Measurements from ENCODE around the gene WDR18.

Gene WDR18

GRCh38 chr19:1009041-1009980 lies 25.2 kb downstream of the WDR18 start:
- no peak for DNase-seq

DNA sequence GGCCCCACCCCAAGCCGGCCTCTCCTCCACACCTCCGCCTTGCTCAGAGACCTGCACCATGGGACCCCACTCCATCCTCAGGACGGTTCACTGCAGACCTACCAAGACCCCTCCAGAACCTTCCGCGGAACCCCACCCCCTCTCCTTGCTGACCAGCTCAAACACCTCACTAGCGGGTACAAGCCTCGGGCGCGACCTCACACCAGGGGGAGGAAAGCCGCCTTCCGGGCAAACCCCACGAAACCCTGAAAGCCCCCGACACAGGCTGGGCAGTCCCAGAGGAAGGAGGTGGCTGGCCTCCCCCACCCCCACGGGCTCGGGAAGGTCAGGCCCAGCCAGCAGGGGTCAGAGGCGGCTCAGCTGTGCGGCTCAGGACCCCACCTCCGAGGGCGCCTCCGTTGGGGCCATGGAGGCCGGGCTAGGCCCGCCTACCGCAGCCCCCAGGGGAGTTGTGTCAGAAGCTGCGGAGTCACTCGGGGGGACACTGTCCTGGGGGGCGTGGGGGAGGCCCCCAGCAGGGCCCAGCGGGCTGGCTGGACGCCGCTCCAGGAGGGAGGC lies 25.9 kb downstream of the WDR18 start:
- DNase-seq, result no peak

- no peak for DNase-seq
Observed at GRCh38 chr19:1010586-1011510, 26.7 kb downstream of the WDR18 start.

GRCh38 chr19:1011831-1012333 lies 27.7 kb downstream of the WDR18 start:
- DNase-seq, result no peak

- no peak for DNase-seq
Observed at GRCh38 chr19:1012334-1012733, 28.2 kb downstream of the WDR18 start.

GRCh38 chr19:1013218-1013617 lies 29.1 kb downstream of the WDR18 start:
- no peak for DNase-seq

GRCh38 chr19:1014161-1015060 lies 30.3 kb downstream of the WDR18 start:
- no peak for DNase-seq

DNA sequence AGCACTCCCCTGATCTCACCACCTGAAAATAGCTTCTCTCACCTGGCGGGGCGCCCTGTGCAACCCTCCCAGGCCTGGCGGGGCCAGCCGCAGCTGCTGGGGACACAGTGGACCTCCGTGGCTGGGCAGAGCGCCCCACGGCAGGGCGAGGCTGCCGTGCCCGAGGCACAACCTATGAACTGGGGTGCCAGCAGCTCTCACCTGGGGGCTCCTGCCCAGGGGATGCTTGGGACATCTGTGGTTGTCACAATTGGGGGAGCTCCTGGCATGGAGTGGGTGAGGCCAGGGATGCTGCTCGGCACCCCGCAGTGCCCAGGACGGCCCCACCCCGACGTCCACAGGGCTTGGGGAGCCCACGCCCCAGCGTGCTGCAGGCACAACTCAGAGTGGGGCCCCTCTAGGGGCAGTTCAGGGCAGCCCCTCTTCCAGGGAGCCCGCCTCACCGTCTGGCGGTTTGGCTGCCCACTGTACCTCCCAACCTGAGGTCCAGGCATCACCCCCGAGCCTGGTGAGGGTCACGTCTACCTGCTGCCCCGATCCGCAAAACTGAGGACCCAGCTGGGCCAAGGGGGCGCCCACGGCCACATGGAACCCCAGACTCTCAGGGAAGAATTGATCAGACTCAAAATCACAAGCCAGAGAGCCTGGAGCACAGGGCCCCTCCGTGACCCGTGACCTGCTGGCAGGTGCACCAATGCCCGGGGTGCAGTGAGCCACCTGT lies 31.1 kb downstream of the WDR18 start:
- no peak for DNase-seq

GRCh38 chr19:1015782-1016646 lies 31.9 kb downstream of the WDR18 start:
- DNase-seq, result no peak

DNA sequence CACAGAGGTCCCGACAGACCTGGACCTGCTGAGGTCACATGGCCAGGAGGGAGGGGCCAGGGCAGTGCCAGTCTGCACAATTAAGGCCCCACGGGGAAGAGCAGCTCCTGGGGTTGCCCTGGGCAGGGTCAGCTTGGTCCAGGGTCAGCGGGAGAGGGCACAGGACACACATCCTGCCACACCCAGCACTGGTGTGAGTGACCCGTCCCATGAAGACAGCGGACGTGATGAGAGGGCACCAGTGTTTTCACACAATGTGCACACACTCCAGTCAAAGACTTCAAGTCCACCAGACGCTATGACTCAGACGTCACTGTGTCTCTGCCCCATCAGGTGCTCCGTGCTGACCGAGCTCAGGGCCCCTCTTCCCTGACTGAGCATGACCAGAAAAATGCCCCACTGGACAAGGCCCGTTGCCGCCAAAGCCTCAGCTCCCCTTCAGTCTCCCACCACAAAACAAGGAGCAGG lies 32.5 kb downstream of the WDR18 start:
- DNase-seq, result no peak

DNA sequence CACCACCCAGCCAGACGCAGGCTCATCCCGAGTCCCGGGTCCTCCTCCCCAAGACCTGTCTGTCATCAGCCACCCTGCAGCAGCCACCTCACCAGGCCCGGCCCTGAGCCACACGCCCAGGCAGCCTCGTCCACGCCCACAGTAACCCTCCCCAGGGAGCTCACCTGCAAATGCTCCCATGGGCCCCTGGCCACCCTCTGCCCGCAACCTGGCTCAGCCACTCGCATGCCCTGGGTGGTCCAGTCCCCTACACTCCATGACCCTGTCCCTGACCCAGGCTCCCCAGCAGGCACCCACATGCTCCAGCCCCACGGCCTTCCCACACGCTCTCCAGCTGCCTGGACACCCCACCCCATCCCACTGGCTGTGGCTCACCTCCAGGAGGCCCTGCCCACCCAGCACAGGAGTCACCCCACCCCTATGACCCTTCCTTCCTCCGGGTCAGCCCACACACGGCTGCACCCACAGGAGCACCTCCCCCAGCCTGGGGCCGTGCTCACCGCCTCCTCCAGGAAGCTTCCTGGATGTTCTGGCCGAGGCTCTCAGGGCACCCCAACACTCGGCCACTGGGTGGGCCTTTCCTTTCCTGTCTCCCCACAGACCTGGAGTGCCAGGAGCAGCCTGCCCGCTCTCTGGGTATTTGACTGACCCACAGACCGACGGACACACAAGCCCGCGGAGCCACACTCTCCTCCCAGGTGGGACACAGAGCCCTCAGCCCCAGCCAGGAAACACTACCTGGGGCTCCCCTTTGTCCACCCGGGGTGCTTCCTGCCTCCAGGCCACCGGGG lies 33.2 kb downstream of the WDR18 start:
- no peak for DNase-seq

GRCh38 chr19:1017906-1018305 lies 33.8 kb downstream of the WDR18 start:
- DNase-seq, result no peak

GRCh38 chr19:1018393-1018792 lies 34.2 kb downstream of the WDR18 start:
- DNase-seq, result no peak

- DNase-seq, result no peak
Observed at GRCh38 chr19:1018932-1019615, 34.9 kb downstream of the WDR18 start.

- no peak for DNase-seq
Observed at GRCh38 chr19:1019616-1019961, 35.4 kb downstream of the WDR18 start.

GRCh38 chr19:1019980-1020867 lies 36.1 kb downstream of the WDR18 start:
- DNase-seq, result no peak

DNA sequence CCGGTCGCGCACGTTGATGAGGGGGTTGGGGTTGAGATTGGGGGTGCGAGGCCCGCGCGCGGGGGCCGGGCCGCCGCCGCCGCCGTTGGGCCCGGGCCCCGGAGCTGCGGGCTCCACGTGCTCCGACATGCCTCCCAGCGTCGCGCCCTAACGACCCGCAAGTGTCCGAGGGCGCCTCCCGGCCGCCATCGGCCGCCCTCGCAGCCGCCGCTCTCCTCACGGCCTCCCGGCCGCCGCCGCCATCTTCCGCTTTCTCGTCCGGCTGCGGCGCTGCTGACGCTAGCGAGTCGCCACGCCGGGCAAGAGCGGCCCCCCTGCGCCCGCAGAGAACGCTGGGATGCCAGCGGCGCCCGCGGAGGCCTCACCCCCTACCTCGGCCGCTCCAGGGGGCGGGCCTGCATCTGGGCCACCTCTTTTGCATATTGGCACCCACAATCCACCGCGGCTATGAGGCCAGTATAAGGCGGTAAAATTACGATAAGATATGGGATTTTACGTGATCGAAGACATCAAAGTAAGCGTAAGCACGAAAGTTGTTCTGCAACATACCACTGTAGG lies 36.8 kb downstream of the WDR18 start, which contains the start of gene TMEM259:
TSS of gene TMEM259 (minus strand) at position 256 of the 558 bp plus-strand sequence. CDS start at position 129, 127 bp downstream.
- peak; percentile 80 for DNase-seq
